ENCODE measurements around the gene SLC6A19.

DNA sequence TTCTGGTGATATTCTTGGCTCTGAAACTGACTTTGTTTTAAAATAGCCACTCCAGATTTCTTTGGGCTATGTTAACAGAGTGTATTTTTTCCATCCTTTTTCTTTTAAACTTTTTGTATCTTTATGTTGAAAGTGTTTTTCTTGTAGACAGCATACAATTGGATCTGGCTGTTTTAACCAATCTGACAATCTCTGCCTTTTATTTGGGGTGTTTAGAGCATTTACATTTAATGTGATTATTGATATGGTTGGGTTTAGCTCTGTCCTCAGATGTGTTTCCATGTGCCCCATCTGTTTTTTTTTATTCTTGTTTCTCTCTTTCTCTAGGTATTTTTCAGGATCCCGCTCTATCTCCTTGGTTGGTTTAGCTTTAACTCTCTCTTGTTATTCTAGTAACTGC is 34.4 kb downstream of the SLC6A19 start:
- no peak for TF ChIP-seq ZNF416 (tag by site-specific recombination; IDR thresholded peaks at IDR 0.05)
- TF ChIP-seq, protein P1, sequence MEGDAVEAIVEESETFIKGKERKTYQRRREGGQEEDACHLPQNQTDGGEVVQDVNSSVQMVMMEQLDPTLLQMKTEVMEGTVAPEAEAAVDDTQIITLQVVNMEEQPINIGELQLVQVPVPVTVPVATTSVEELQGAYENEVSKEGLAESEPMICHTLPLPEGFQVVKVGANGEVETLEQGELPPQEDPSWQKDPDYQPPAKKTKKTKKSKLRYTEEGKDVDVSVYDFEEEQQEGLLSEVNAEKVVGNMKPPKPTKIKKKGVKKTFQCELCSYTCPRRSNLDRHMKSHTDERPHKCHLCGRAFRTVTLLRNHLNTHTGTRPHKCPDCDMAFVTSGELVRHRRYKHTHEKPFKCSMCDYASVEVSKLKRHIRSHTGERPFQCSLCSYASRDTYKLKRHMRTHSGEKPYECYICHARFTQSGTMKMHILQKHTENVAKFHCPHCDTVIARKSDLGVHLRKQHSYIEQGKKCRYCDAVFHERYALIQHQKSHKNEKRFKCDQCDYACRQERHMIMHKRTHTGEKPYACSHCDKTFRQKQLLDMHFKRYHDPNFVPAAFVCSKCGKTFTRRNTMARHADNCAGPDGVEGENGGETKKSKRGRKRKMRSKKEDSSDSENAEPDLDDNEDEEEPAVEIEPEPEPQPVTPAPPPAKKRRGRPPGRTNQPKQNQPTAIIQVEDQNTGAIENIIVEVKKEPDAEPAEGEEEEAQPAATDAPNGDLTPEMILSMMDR (tag by site-specific recombination; IDR thresholded peaks at IDR 0.05): no peak
- TF ChIP-seq, protein P2, sequence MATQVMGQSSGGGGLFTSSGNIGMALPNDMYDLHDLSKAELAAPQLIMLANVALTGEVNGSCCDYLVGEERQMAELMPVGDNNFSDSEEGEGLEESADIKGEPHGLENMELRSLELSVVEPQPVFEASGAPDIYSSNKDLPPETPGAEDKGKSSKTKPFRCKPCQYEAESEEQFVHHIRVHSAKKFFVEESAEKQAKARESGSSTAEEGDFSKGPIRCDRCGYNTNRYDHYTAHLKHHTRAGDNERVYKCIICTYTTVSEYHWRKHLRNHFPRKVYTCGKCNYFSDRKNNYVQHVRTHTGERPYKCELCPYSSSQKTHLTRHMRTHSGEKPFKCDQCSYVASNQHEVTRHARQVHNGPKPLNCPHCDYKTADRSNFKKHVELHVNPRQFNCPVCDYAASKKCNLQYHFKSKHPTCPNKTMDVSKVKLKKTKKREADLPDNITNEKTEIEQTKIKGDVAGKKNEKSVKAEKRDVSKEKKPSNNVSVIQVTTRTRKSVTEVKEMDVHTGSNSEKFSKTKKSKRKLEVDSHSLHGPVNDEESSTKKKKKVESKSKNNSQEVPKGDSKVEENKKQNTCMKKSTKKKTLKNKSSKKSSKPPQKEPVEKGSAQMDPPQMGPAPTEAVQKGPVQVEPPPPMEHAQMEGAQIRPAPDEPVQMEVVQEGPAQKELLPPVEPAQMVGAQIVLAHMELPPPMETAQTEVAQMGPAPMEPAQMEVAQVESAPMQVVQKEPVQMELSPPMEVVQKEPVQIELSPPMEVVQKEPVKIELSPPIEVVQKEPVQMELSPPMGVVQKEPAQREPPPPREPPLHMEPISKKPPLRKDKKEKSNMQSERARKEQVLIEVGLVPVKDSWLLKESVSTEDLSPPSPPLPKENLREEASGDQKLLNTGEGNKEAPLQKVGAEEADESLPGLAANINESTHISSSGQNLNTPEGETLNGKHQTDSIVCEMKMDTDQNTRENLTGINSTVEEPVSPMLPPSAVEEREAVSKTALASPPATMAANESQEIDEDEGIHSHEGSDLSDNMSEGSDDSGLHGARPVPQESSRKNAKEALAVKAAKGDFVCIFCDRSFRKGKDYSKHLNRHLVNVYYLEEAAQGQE (tag by site-specific recombination; IDR thresholded peaks at IDR 0.05): no peak
